K562 (cell line): ENCODE measurements around the gene TDRD10. TPM values are rescaled to one million over a fixed set of nuclear protein-coding genes. Genes with fewer than 3 reads are reported as not detected.

ENCODE experiments used
- ATAC-seq: fragments of 200-7000 bp; cut with Tn5 transposase; 3 replicates; pipeline ENCODE4 v1.9.1; 2020; ENCODE audit warnings: moderate library complexity
- Bru-seq: library from RNA; stranded (reverse); fragments of 400-500 nt; gene quantifications from one replicate; lab custom pipeline; 2021; lab: Mats Ljungman, UMichigan
- BruChase-seq, 2 experiments: library from RNA; stranded (reverse); fragments of 400-500 nt; gene quantifications; one replicate each; lab custom pipeline; 2021; lab: Mats Ljungman, UMichigan
- BruUV-seq: library from RNA; stranded (reverse); fragments of 400-500 nt; replicated peaks from 2 replicates; lab custom pipeline; 2021; lab: Mats Ljungman, UMichigan
- CTCF ChIA-PET: fragments of 300-600 bp; formaldehyde crosslinking; extraction: SDS; loops from one replicate; lab custom pipeline; 2021; ENCODE audit warnings: low intra/inter-chr PET ratio; lab: Yijun Ruan, JAX
- POLR2A ChIA-PET: fragments of 300-600, 350-650 bp; sonication (Branson Sonifier 250); formaldehyde crosslinking; extraction: SDS; loops from one replicate; lab custom pipeline; 2021; ENCODE audit warnings: antibody characterized with exemption, inconsistent platforms; lab: Yijun Ruan, JAX
- DNase-seq, 4 experiments: peaks; one replicate each; pipeline versions ENCODE4 v3.0.0 to v3.0.0-alpha.2; 2011 to 2018; ENCODE audit warnings: low spot score in 3 of 4, mixed read lengths in 3 of 4; ENCODE audit errors: extremely low read depth in 1 of 4
- FAIRE-seq: peaks from 2 replicates; lab custom pipeline; 2011; peaks lifted over from hg19 to GRCh38; lab: Jason Lieb, UNC
- H2AFZ ChIP-seq: 2 replicates; pipeline ENCODE4 v1.6.0; 2011; ENCODE audit warnings: low read depth, low read length, control low read depth, inconsistent platforms
- H3K27ac ChIP-seq: fragments of 200-600 bp; 3 replicates; pipeline ENCODE4 v1.8.0; 2011; ENCODE audit warnings: low read depth, mild to moderate bottlenecking, control low read depth, inconsistent platforms, low read length, moderate library complexity, mixed read lengths; ENCODE audit errors: extremely low read depth
- H3K27me3 ChIP-seq, 2 experiments: fragments of 300-600 bp in 1 of 2; 2 replicates in 1 of 2; 3 replicates in 1 of 2; pipeline versions ENCODE4 v1.6.0 to v1.8.0; 2011; ENCODE audit warnings: inconsistent platforms in 2 of 2, low read length in 2 of 2, mild to moderate bottlenecking in 1 of 2, mixed read lengths in 1 of 2, moderate library complexity in 1 of 2; ENCODE audit not compliant: control insufficient read depth in 2 of 2, insufficient read depth in 2 of 2
- H3K36me3 ChIP-seq: fragments of 300-600 bp; 3 replicates; pipeline ENCODE4 v1.8.0; 2011; ENCODE audit warnings: mild to moderate bottlenecking, low read length, inconsistent platforms; ENCODE audit not compliant: control insufficient read depth, insufficient read depth
- H3K4me1 ChIP-seq, 2 experiments: fragments of 200-600 bp in 1 of 2; replicated peaks in 1 of 2; 2 replicates in 1 of 2; 3 replicates in 1 of 2; pipeline versions ENCODE4 v1.5.1 to v1.8.0; 2011; ENCODE audit warnings: inconsistent platforms in 2 of 2, low read length in 2 of 2, mild to moderate bottlenecking in 1 of 2, mixed read lengths in 1 of 2, moderate library complexity in 1 of 2; ENCODE audit not compliant: control insufficient read depth in 2 of 2, insufficient read depth in 2 of 2
- H3K4me2 ChIP-seq: 2 replicates; pipeline ENCODE4 v1.6.1; 2011; ENCODE audit warnings: low read length, control low read depth, inconsistent platforms, mixed read lengths; ENCODE audit not compliant: insufficient read depth
- H3K4me3 ChIP-seq: fragments of 200-600 bp; sonication (generic), shearing (Covaris generic); 2 replicates; pipeline ENCODE4 v1.5.1; 2016; ENCODE audit warnings: control low read depth, inconsistent platforms
- H3K79me2 ChIP-seq: fragments of 200-600 bp; 3 replicates; pipeline ENCODE4 v1.8.0; 2011; ENCODE audit warnings: low read length, inconsistent platforms; ENCODE audit not compliant: control insufficient read depth, insufficient read depth
- H3K9ac ChIP-seq, 2 experiments: 2 replicates each; pipeline versions ENCODE4 v1.6.0 to v1.6.1; 2011; ENCODE audit warnings: low read depth in 2 of 2, low read length in 2 of 2, control low read depth in 1 of 2, inconsistent platforms in 1 of 2, mild to moderate bottlenecking in 1 of 2, mixed read lengths in 1 of 2; ENCODE audit not compliant: insufficient read depth in 1 of 2
- H3K9me1 ChIP-seq: one replicate; pipeline ENCODE4 v1.6.0; 2011; ENCODE audit warnings: inconsistent platforms, mild to moderate bottlenecking, low read length, moderate library complexity; ENCODE audit not compliant: control insufficient read depth, insufficient read depth
- H3K9me3 ChIP-seq: replicated peaks from 2 replicates; pipeline ENCODE4 v1.5.1; 2011; ENCODE audit warnings: low read depth, low read length, inconsistent platforms; ENCODE audit not compliant: control insufficient read depth, insufficient read depth
- H4K20me1 ChIP-seq: replicated peaks from 2 replicates; pipeline ENCODE4 v1.6.1; 2011; ENCODE audit warnings: low read length, inconsistent platforms, mixed read lengths; ENCODE audit not compliant: control insufficient read depth, insufficient read depth
- MED1 ChIP-seq: sonication (generic); formaldehyde crosslinking; IDR thresholded peaks from 2 replicates; pipeline ENCODE4 v1.8.1; 2023; ENCODE audit warnings: missing genetic modification reagents, borderline replicate concordance
- SMARCC2 ChIP-seq: fragments of 450-650 bp; IDR thresholded peaks from 2 replicates; pipeline ENCODE4 v1.6.1; 2017; ENCODE audit warnings: antibody characterized with exemption, moderate library complexity, mild to moderate bottlenecking, low read depth
- SRSF7 ChIP-seq: fragments of 200-400 bp; formaldehyde crosslinking; optimal IDR thresholded peaks from 2 replicates; pipeline ENCODE3; 2017; ENCODE audit warnings: mild to moderate bottlenecking, low read depth, low read length
- ZBTB11 ChIP-seq, 3 experiments: fragments of 200-800 bp in 1 of 3; fragments of 250-450 bp in 1 of 3; fragments of 450-650 bp in 1 of 3; sonication (Bioruptor Pico) in 1 of 3; sonication (Bioruptor generic) in 1 of 3; formaldehyde crosslinking in 1 of 3; IDR thresholded peaks; 2 replicates each; pipeline versions ENCODE4 v1.6.1 to v1.8.0; 2016 to 2022; ENCODE audit warnings: mild to moderate bottlenecking in 2 of 3, missing genetic modification characterization in 2 of 3, missing compliant biosample characterization in 1 of 3, moderate library complexity in 1 of 3
- ZNF12 ChIP-seq: sonication (generic); formaldehyde crosslinking; IDR thresholded peaks from 2 replicates; pipeline ENCODE4 v1.4.0; 2020; ENCODE audit warnings: mild to moderate bottlenecking, missing genetic modification reagents
- ZNF184 ChIP-seq: sonication (generic); formaldehyde crosslinking; IDR thresholded peaks from 2 replicates; pipeline ENCODE4 v1.5.0; 2020; ENCODE audit warnings: missing genetic modification reagents
- ZNF512 ChIP-seq: IDR thresholded peaks from 2 replicates; pipeline ENCODE4 v1.6.1; 2016; ENCODE audit warnings: missing genetic modification characterization, missing compliant biosample characterization
- WGBS: fragments of 100-300 bp; shearing (Covaris generic); methylation state at CpG from one replicate; pipeline ENCODE4 v1.1.6; 2016; ENCODE audit warnings: low coverage, mixed read lengths; ENCODE audit not compliant: insufficient coverage; ENCODE audit errors: missing lambda C conversion rate; 5-methylcytosine and 5-hydroxymethylcytosine counted together
- in situ Hi-C: fragments of 300-500 bp; cut with MboI; formaldehyde crosslinking; loops from 4 replicates; pipeline ENCODE4 v1.15.0; 2018; ENCODE audit warnings: inconsistent platforms, mixed read lengths
- intact Hi-C: fragments of 100-400 bp; cut with micrococcal nuclease; formaldehyde crosslinking; loops from 2 replicates; pipeline ENCODE4 v1.14.2; 2022
- long read RNA-seq, 3 experiments: library from polyadenylated mRNA in 2 of 3; library from RNA in 1 of 3; unstranded in 2 of 3; stranded (forward) in 1 of 3; transcript quantifications; one replicate each; pipeline ENCODE4 v2.0.0, GENCODE V29; 2019 to 2022
- polyA minus RNA-seq, 3 experiments: library from RNA; depleted of rRNA, polyadenylated mRNA; stranded (reverse); fragments of >200 nt; gene quantifications; 2 replicates each; pipeline ENCODE4 v1.2.3, GENCODE V29; 2011
- polyA plus RNA-seq, 8 experiments: library from polyadenylated mRNA; depleted of rRNA in 4 of 8; stranded (reverse) in 5 of 8; unstranded in 3 of 8; fragments of >200 nt; fragmentation: Nextera tagmentation in 2 of 8; fragmentation: Illumina TruSeq in 1 of 8; extraction: Ambion mirVana in 2 of 8; extraction: Trizol in 1 of 8; gene quantifications; 2 replicates each; pipeline versions ENCODE4 v1.2.1 to v1.2.3, GENCODE V29; 2011 to 2014; ENCODE audit warnings: inconsistent platforms in 1 of 8, missing spikeins in 1 of 8
- total RNA-seq, 7 experiments: library from RNA; depleted of rRNA in 6 of 7; stranded (reverse); fragments of >200 nt in 6 of 7; fragmentation: Illumina TruSeq in 2 of 7; extraction: Trizol in 2 of 7; gene quantifications; 2 replicates each; pipeline versions ENCODE4 v1.2.1 to v1.2.3, GENCODE V29; 2011 to 2021; ENCODE audit warnings: low replicate concordance in 1 of 7

TDRD10 gene
- not detected in 2 replicates for total RNA-seq (2011; cell fraction: chromatin; rRNA removed; ENCODE audit: low replicate concordance)
- total RNA-seq (2011; cell fraction: nucleolus; rRNA removed): not detected in 2 replicates
- not detected in 2 replicates for total RNA-seq (2011; cell fraction: nucleoplasm; rRNA removed)
- not detected in 2 replicates for total RNA-seq (2014; rRNA removed)
- not detected in 2 replicates for total RNA-seq (2014; rRNA removed; fragmentation: Illumina TruSeq; extraction: Trizol)
- not detected in 2 replicates for total RNA-seq (2015; rRNA removed; fragmentation: Illumina TruSeq; extraction: Trizol)
- total RNA-seq (2021): not detected in 2 replicates
- polyA plus RNA-seq (2011; rRNA removed): not detected in 2 replicates
- not detected in 2 replicates for polyA plus RNA-seq (2011; cell fraction: cytosol; rRNA removed)
- not detected in 2 replicates for polyA plus RNA-seq (2011; cell fraction: nucleus; rRNA removed)
- not detected in 2 replicates for polyA plus RNA-seq (2012)
- polyA plus RNA-seq (2014; fragmentation: Illumina TruSeq; extraction: Trizol): not detected in 2 replicates
- polyA plus RNA-seq (2014; fragmentation: Nextera tagmentation; extraction: Ambion mirVana): not detected
- polyA plus RNA-seq (2014; rRNA removed): not detected in 2 replicates
- not detected in 2 replicates for polyA minus RNA-seq (2011; rRNA and poly(A)+ RNA removed)
- polyA minus RNA-seq (2011; cell fraction: cytosol; rRNA and poly(A)+ RNA removed): not detected in 2 replicates
- polyA minus RNA-seq (2011; cell fraction: nucleus; rRNA and poly(A)+ RNA removed): not detected in 2 replicates
- not detected for Bru-seq, nascent RNA
- not detected for BruChase-seq, experiment 1, labeled RNA remaining after a 2-hour chase
- percentile 4 among the genes with signal in this experiment for BruChase-seq, experiment 2, labeled RNA remaining after a 6-hour chase
- long read RNA-seq, experiment 1: 0 reads
- long read RNA-seq, experiment 2: 0 reads
- long read RNA-seq, experiment 3: 0 reads

- Histone ChIP-seq H3K9me1 (no peaks in the 10 kb centered on the region), H3K4me1 (peaks cover 4 to 7% of the 10 kb centered on the region in 2 experiments; a peak in 3 of 5 replicates), H3K27ac (no peak within 1 kb of the TSS), H3K9me3 (peaks cover 1% of the 10 kb centered on the region; the same call in 1 of the 2 replicates), H3K4me2 (no peak within 1 kb of the TSS), H3K79me2 (no peaks in the 10 kb centered on the region), H3K4me3 (no peak within 1 kb of the TSS), H3K36me3 (no peaks in the 10 kb centered on the region), H2AFZ (no peak within 1 kb of the TSS), H4K20me1 (no peaks in the 10 kb centered on the region), H3K9ac (no peak within 1 kb of the TSS), H3K27me3 (peaks cover 23 to 30% of the 10 kb centered on the region in 2 experiments)
- intact Hi-C loops: no loop called here
- no peak for FAIRE-seq
- ChIA-PET POLR2A (no interaction called here), CTCF (no interaction called here)
- in situ Hi-C loops: no loop called here
- no peak for DNase-seq
- TF ChIP-seq SMARCC2 (no peak), ZNF512 (tag) (no peak), MED1 (CRISPR knock-in tag) (no peak), SRSF7 (no peak), ZBTB11 (CRISPR knock-in tag; IDR thresholded peaks at IDR 0.05) (no peak), ZNF12 (CRISPR knock-in tag) (no peak), ZNF184 (no peak)
- no TSS peak for BruUV-seq
- WGBS: 69% methylated on average over 8 of the region's 90 CpGs
- ATAC-seq: no peak
Measured at GRCh38 chr1:154502066-154502743, at the start of gene TDRD10, which contains the start of gene SHE. TDRD10 (plus strand) TSS chr1:154502219; CDS start chr1:154506904, 4,685 bp downstream. SHE (minus strand) TSS chr1:154502412; CDS start chr1:154502026, 386 bp downstream.
